K562 (cell line): ENCODE measurements around the gene CELA3B. TPM values are rescaled to one million over a fixed set of nuclear protein-coding genes. Genes with fewer than 3 reads are reported as not detected.
"Not testable (repeated sequence)": the region's sequence is repeated elsewhere in the genome, so short reads cannot be mapped to it uniquely, and the experiment has no call there.

ENCODE experiments used
- ATAC-seq: fragments of 200-7000 bp; cut with Tn5 transposase; 3 replicates; pipeline ENCODE4 v1.9.1; 2020; ENCODE audit warnings: moderate library complexity
- BruUV-seq: library from RNA; stranded (reverse); fragments of 400-500 nt; replicated peaks from 2 replicates; lab custom pipeline; 2021; lab: Mats Ljungman, UMichigan
- CTCF ChIA-PET: fragments of 300-600 bp; formaldehyde crosslinking; extraction: SDS; loops from one replicate; lab custom pipeline; 2021; ENCODE audit warnings: low intra/inter-chr PET ratio; lab: Yijun Ruan, JAX
- POLR2A ChIA-PET: fragments of 300-600, 350-650 bp; sonication (Branson Sonifier 250); formaldehyde crosslinking; extraction: SDS; loops from one replicate; lab custom pipeline; 2021; ENCODE audit warnings: antibody characterized with exemption, inconsistent platforms; lab: Yijun Ruan, JAX
- DNase-seq, 4 experiments: peaks; one replicate each; pipeline versions ENCODE4 v3.0.0 to v3.0.0-alpha.2; 2011 to 2018; ENCODE audit warnings: low spot score in 3 of 4, mixed read lengths in 3 of 4; ENCODE audit errors: extremely low read depth in 1 of 4
- FAIRE-seq: peaks from 2 replicates; lab custom pipeline; 2011; peaks lifted over from hg19 to GRCh38; lab: Jason Lieb, UNC
- H2AFZ ChIP-seq: 2 replicates; pipeline ENCODE4 v1.6.0; 2011; ENCODE audit warnings: low read depth, low read length, control low read depth, inconsistent platforms
- H3K27ac ChIP-seq: fragments of 200-600 bp; 3 replicates; pipeline ENCODE4 v1.8.0; 2011; ENCODE audit warnings: low read depth, mild to moderate bottlenecking, control low read depth, inconsistent platforms, low read length, moderate library complexity, mixed read lengths; ENCODE audit errors: extremely low read depth
- H3K27me3 ChIP-seq, 2 experiments: fragments of 300-600 bp in 1 of 2; 2 replicates in 1 of 2; 3 replicates in 1 of 2; pipeline versions ENCODE4 v1.6.0 to v1.8.0; 2011; ENCODE audit warnings: inconsistent platforms in 2 of 2, low read length in 2 of 2, mild to moderate bottlenecking in 1 of 2, mixed read lengths in 1 of 2, moderate library complexity in 1 of 2; ENCODE audit not compliant: control insufficient read depth in 2 of 2, insufficient read depth in 2 of 2
- H3K36me3 ChIP-seq: fragments of 300-600 bp; 3 replicates; pipeline ENCODE4 v1.8.0; 2011; ENCODE audit warnings: mild to moderate bottlenecking, low read length, inconsistent platforms; ENCODE audit not compliant: control insufficient read depth, insufficient read depth
- H3K4me1 ChIP-seq, 2 experiments: fragments of 200-600 bp in 1 of 2; replicated peaks in 1 of 2; 2 replicates in 1 of 2; 3 replicates in 1 of 2; pipeline versions ENCODE4 v1.5.1 to v1.8.0; 2011; ENCODE audit warnings: inconsistent platforms in 2 of 2, low read length in 2 of 2, mild to moderate bottlenecking in 1 of 2, mixed read lengths in 1 of 2, moderate library complexity in 1 of 2; ENCODE audit not compliant: control insufficient read depth in 2 of 2, insufficient read depth in 2 of 2
- H3K4me2 ChIP-seq: 2 replicates; pipeline ENCODE4 v1.6.1; 2011; ENCODE audit warnings: low read length, control low read depth, inconsistent platforms, mixed read lengths; ENCODE audit not compliant: insufficient read depth
- H3K4me3 ChIP-seq: fragments of 200-600 bp; sonication (generic), shearing (Covaris generic); 2 replicates; pipeline ENCODE4 v1.5.1; 2016; ENCODE audit warnings: control low read depth, inconsistent platforms
- H3K79me2 ChIP-seq: fragments of 200-600 bp; 3 replicates; pipeline ENCODE4 v1.8.0; 2011; ENCODE audit warnings: low read length, inconsistent platforms; ENCODE audit not compliant: control insufficient read depth, insufficient read depth
- H3K9ac ChIP-seq, 2 experiments: 2 replicates each; pipeline versions ENCODE4 v1.6.0 to v1.6.1; 2011; ENCODE audit warnings: low read depth in 2 of 2, low read length in 2 of 2, control low read depth in 1 of 2, inconsistent platforms in 1 of 2, mild to moderate bottlenecking in 1 of 2, mixed read lengths in 1 of 2; ENCODE audit not compliant: insufficient read depth in 1 of 2
- H3K9me1 ChIP-seq: one replicate; pipeline ENCODE4 v1.6.0; 2011; ENCODE audit warnings: inconsistent platforms, mild to moderate bottlenecking, low read length, moderate library complexity; ENCODE audit not compliant: control insufficient read depth, insufficient read depth
- H3K9me3 ChIP-seq: replicated peaks from 2 replicates; pipeline ENCODE4 v1.5.1; 2011; ENCODE audit warnings: low read depth, low read length, inconsistent platforms; ENCODE audit not compliant: control insufficient read depth, insufficient read depth
- H4K20me1 ChIP-seq: replicated peaks from 2 replicates; pipeline ENCODE4 v1.6.1; 2011; ENCODE audit warnings: low read length, inconsistent platforms, mixed read lengths; ENCODE audit not compliant: control insufficient read depth, insufficient read depth
- CBFA2T3 ChIP-seq: fragments of 450-650 bp; IDR thresholded peaks from 2 replicates; pipeline ENCODE4 v1.6.1; 2017
- GATA2 ChIP-seq: sonication (generic); formaldehyde crosslinking; IDR thresholded peaks from 2 replicates; pipeline ENCODE4 v1.4.0; 2020; ENCODE audit warnings: mild to moderate bottlenecking, missing genetic modification reagents
- KDM1A ChIP-seq, 2 experiments: fragments of 450-650 bp; IDR thresholded peaks; 2 replicates each; pipeline ENCODE4 v1.6.1; 2016; ENCODE audit warnings: mild to moderate bottlenecking in 2 of 2
- RCOR1 ChIP-seq, 2 experiments: IDR thresholded peaks; 2 replicates each; pipeline ENCODE4 v1.6.1; 2012; ENCODE audit warnings: low read depth in 2 of 2, low read length in 2 of 2, borderline replicate concordance in 1 of 2, improper control_type of control experiment in 1 of 2
- TCF3 ChIP-seq: sonication (generic); formaldehyde crosslinking; IDR thresholded peaks from 2 replicates; pipeline ENCODE4 v1.4.0; 2020; ENCODE audit warnings: mild to moderate bottlenecking, missing genetic modification reagents
- whole genome bisulfite sequencing: fragments of 100-300 bp; shearing (Covaris generic); methylation state at CpG from one replicate; pipeline ENCODE4 v1.1.6; 2016; ENCODE audit warnings: low coverage, mixed read lengths; ENCODE audit not compliant: insufficient coverage; ENCODE audit errors: missing lambda C conversion rate; 5-methylcytosine and 5-hydroxymethylcytosine counted together
- in situ Hi-C: fragments of 300-500 bp; cut with MboI; formaldehyde crosslinking; loops from 4 replicates; pipeline ENCODE4 v1.15.0; 2018; ENCODE audit warnings: inconsistent platforms, mixed read lengths
- intact Hi-C: fragments of 100-400 bp; cut with micrococcal nuclease; formaldehyde crosslinking; loops from 2 replicates; pipeline ENCODE4 v1.14.2; 2022
- polyA plus RNA-seq, 8 experiments: library from polyadenylated mRNA; depleted of rRNA in 4 of 8; stranded (reverse) in 5 of 8; unstranded in 3 of 8; fragments of >200 nt; fragmentation: Nextera tagmentation in 2 of 8; fragmentation: Illumina TruSeq in 1 of 8; extraction: Ambion mirVana in 2 of 8; extraction: Trizol in 1 of 8; gene quantifications; 2 replicates each; pipeline versions ENCODE4 v1.2.1 to v1.2.3, GENCODE V29; 2011 to 2014; ENCODE audit warnings: inconsistent platforms in 1 of 8, missing spikeins in 1 of 8
- total RNA-seq, 7 experiments: library from RNA; depleted of rRNA in 6 of 7; stranded (reverse); fragments of >200 nt in 6 of 7; fragmentation: Illumina TruSeq in 2 of 7; extraction: Trizol in 2 of 7; gene quantifications; 2 replicates each; pipeline versions ENCODE4 v1.2.1 to v1.2.3, GENCODE V29; 2011 to 2021; ENCODE audit warnings: low replicate concordance in 1 of 7
- TF ChIP-seq, protein P1 (sequence below): fragments of 200-800 bp; sonication (Bioruptor generic); IDR thresholded peaks from 2 replicates; pipeline ENCODE4 v1.6.1; 2017; ENCODE audit warnings: missing genetic modification characterization, missing compliant biosample characterization

The CELA3B gene
- total and polyA plus RNA-seq, 9 of the 15 experiments (the other 6 are each of a cell fraction or from before 2014, with no cell fraction given), result 3.1 TPM; not detected in 8

DNA sequence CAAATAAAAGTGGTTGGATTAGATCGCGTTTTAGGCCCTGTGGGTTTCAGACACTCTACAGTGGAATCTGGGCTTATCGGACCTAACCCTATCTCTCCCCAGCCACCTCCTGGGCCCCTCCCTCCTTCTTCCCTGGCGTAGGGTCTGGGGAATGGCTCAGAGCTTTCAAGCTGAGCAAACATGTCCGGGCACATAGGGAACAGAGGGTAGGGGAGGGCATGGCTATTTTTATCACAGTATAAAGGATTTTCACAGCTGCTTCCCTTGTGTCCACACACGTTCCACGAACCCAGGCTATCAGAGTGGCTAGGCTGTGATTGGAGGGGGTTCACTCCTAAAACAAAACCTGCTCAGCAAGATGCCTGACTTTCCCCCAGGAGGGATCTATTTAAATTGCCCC, 22.8 kb downstream of the CELA3B start:
- H3K9ac ChIP-seq, H3K9me1 ChIP-seq, H3K79me2 ChIP-seq, H3K36me3 ChIP-seq, in situ Hi-C loops, H3K27ac ChIP-seq, H3K4me3 ChIP-seq, H4K20me1 ChIP-seq, H3K9me3 ChIP-seq, CTCF ChIA-PET, H3K4me2 ChIP-seq, BruUV-seq, H2AFZ ChIP-seq, intact Hi-C loops, DNase-seq, H3K4me1 ChIP-seq: not testable (repeated sequence)
- POLR2A ChIA-PET, result interaction anchor here (0.9 kb wide), 1 partner anchor 26 kb away, joined by 3 read pairs; no protein-coding TSS in a partner anchor
- WGBS, result 0% methylated on average over 6 of the region's 7 CpGs
- TF ChIP-seq, protein P1, sequence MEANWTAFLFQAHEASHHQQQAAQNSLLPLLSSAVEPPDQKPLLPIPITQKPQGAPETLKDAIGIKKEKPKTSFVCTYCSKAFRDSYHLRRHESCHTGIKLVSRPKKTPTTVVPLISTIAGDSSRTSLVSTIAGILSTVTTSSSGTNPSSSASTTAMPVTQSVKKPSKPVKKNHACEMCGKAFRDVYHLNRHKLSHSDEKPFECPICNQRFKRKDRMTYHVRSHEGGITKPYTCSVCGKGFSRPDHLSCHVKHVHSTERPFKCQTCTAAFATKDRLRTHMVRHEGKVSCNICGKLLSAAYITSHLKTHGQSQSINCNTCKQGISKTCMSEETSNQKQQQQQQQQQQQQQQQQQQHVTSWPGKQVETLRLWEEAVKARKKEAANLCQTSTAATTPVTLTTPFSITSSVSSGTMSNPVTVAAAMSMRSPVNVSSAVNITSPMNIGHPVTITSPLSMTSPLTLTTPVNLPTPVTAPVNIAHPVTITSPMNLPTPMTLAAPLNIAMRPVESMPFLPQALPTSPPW (CRISPR knock-in tag), result peak; percentile 57
- TF ChIP-seq GATA2 (CRISPR knock-in tag), result 0 out of 2 replicates have a peak, but pooled peaks have one; percentile 20
- TF ChIP-seq RCOR1 (IDR thresholded peaks at IDR 0.05; ENCODE audit: borderline replicate concordance in 1 of 2, low read depth in 2 of 2, low read length in 2 of 2), result peak in 1 of 2 experiments; percentile 34; a peak in 1 of 4 replicates
- TF ChIP-seq CBFA2T3, result peak; percentile 26; the same call in 1 of the 2 replicates
- TF ChIP-seq KDM1A (IDR thresholded peaks at IDR 0.05), result peak in 1 of 2 experiments; percentile 31; a peak in 1 of 4 replicates
- 0 out of 2 replicates have a peak, but pooled peaks have one; percentile 20 for TF ChIP-seq TCF3 (CRISPR knock-in tag)
- peaks cover 4 to 23% of the 10 kb centered on the region in 2 experiments; a peak in 3 of 5 replicates for H3K27me3 ChIP-seq
- peak; percentile 68 for ATAC-seq
- peak; percentile 64 for FAIRE-seq
